Upper lobe of left lung (tissue), 4 donors: ENCODE measurements around the gene DYNC1I2.

ENCODE experiments used
- CTCF ChIP-seq, 6 experiments: fragments of 450-650 bp in 4 of 6; fragments of 200-600 bp in 2 of 6; sonication (generic) in 2 of 6; IDR thresholded peaks; one replicate each; pipeline ENCODE4 v1.5.1; 2016 to 2019; ENCODE audit warnings: antibody characterized with exemption in 6 of 6
- EP300 ChIP-seq, 4 donors: sonication (generic); formaldehyde crosslinking; IDR thresholded peaks; one replicate each; pipeline ENCODE4 v1.5.1; 2017; ENCODE audit warnings: antibody characterized with exemption in 4 of 4, control low read depth in 2 of 4
- POLR2A ChIP-seq, 4 donors: fragments of 450-650 bp; IDR thresholded peaks; one replicate each; pipeline ENCODE4 v1.5.1; 2016 to 2017; ENCODE audit warnings: antibody characterized with exemption in 4 of 4, mild to moderate bottlenecking in 2 of 4
- POLR2AphosphoS5 ChIP-seq, 2 donors: sonication (generic); formaldehyde crosslinking; IDR thresholded peaks; one replicate each; pipeline ENCODE4 v1.5.1; 2017; ENCODE audit warnings: antibody characterized with exemption in 2 of 2

DNA sequence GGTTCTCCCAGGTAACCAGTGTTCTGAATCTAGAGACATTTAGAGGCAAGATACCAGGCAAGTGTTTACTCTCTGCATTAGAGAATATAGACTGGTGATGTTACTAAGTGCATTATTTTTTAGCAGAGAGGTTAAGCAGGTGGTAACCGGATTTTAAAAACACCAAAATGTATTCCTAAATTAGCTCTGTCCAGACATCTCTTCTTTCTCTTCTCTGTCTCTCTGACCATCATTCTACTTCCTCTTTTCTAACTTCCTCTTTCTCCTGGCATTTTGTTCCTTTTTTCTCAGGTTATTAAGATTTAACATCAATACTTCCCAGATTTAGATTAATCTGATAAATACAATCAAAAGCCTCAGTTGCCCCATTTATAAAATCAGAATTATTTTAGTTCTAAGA lies 31.7 kb upstream of the DYNC1I2 start:
- TF ChIP-seq CTCF (IDR thresholded peaks at IDR 0.05) (no peak), EP300 (IDR thresholded peaks at IDR 0.05) (no peak), POLR2AphosphoS5 (IDR thresholded peaks at IDR 0.05) (no peak), POLR2A (IDR thresholded peaks at IDR 0.05) (no peak)
